ENCODE measurements around the gene TIGAR.

Gene TIGAR

DNA sequence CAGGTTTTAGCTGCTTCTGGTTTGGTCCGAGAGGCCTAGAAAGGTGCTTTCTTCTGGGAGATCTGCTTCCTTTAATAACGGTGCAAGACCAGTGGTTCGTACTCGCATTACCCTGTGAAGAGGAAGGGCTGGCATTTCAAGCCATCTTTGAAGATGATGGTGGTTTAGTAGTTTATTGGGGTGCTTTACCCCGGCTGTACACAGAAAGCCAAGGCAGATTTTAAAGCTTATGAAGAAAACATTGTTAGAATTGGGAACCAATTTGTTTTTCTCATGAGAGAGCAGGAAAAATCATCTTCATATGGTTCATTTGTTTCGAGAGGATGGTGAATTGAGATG, 43.8 kb upstream of the TIGAR start:
- no peak overlapping the region for H3K27ac ChIP-seq (ENCODE audit: low read depth, low read length, poor library complexity, severe bottlenecking)
- no peaks in the 10 kb centered on the region for H3K4me1 ChIP-seq (ENCODE audit: insufficient read depth, low read length, severe bottlenecking)
- H3K9me2 ChIP-seq (ENCODE audit: low read depth, low read length): no peaks in the 10 kb centered on the region
- H3K79me2 ChIP-seq (ENCODE audit: insufficient read depth, low read length): no peaks in the 10 kb centered on the region
- no peaks in the 10 kb centered on the region for H4K20me1 ChIP-seq (ENCODE audit: insufficient read depth, low read length)
- no peak overlapping the region for H3K4me3 ChIP-seq (ENCODE audit: low read depth, low read length, poor library complexity, severe bottlenecking)
- no peaks in the 10 kb centered on the region for H3K36me3 ChIP-seq (ENCODE audit: insufficient read depth, low read length)
- no peak overlapping the region for H2AFZ ChIP-seq (ENCODE audit: low read length)
- H3K27me3 ChIP-seq (ENCODE audit: insufficient read depth, low read length): peaks cover 7% of the 10 kb centered on the region; the same call in 1 of the 2 replicates
- H3K9me3 ChIP-seq (ENCODE audit: low read length): no peaks in the 10 kb centered on the region
- H3K4me2 ChIP-seq (ENCODE audit: low read length): no peak overlapping the region
- no peaks in the 10 kb centered on the region for H3F3A ChIP-seq (ENCODE audit: insufficient read depth, low read length)
- no peak overlapping the region for H3K9ac ChIP-seq (ENCODE audit: low read length)
- TF ChIP-seq, protein P1, sequence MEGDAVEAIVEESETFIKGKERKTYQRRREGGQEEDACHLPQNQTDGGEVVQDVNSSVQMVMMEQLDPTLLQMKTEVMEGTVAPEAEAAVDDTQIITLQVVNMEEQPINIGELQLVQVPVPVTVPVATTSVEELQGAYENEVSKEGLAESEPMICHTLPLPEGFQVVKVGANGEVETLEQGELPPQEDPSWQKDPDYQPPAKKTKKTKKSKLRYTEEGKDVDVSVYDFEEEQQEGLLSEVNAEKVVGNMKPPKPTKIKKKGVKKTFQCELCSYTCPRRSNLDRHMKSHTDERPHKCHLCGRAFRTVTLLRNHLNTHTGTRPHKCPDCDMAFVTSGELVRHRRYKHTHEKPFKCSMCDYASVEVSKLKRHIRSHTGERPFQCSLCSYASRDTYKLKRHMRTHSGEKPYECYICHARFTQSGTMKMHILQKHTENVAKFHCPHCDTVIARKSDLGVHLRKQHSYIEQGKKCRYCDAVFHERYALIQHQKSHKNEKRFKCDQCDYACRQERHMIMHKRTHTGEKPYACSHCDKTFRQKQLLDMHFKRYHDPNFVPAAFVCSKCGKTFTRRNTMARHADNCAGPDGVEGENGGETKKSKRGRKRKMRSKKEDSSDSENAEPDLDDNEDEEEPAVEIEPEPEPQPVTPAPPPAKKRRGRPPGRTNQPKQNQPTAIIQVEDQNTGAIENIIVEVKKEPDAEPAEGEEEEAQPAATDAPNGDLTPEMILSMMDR (IDR thresholded peaks at IDR 0.05; ENCODE audit: low read length): no peak
- no peak for TF ChIP-seq EZH2 (IDR thresholded peaks at IDR 0.05; ENCODE audit: borderline replicate concordance, low read length)

DNA sequence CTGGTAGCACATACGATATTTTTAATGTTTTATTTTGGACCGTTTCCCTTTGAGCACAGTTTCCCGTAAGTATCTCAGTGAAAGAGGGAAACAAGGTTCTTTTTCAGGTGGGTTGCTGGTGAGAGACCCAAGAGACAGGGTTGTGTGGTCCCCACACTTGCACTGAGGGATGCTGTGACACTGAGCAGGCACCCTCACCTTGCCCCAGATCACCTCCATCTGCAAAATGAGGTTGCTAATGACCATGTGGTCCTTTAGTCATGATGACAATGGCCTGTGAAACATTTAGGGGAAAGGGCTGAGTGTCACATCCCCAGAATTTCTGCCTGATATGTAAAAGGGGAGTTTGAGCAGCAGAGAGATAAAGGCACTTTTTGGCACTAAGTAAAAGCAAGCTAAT, 43.2 kb upstream of the TIGAR start:
- Histone ChIP-seq H2AFZ (ENCODE audit: low read length) (no peak overlapping the region), H4K20me1 (ENCODE audit: insufficient read depth, low read length) (no peaks in the 10 kb centered on the region), H3K27ac (ENCODE audit: low read depth, low read length, poor library complexity, severe bottlenecking) (no peak overlapping the region), H3K4me1 (ENCODE audit: insufficient read depth, low read length, severe bottlenecking) (no peaks in the 10 kb centered on the region), H3K79me2 (ENCODE audit: insufficient read depth, low read length) (no peaks in the 10 kb centered on the region), H3K9me2 (ENCODE audit: low read depth, low read length) (no peaks in the 10 kb centered on the region), H3K9ac (ENCODE audit: low read length) (no peak overlapping the region), H3K36me3 (ENCODE audit: insufficient read depth, low read length) (no peaks in the 10 kb centered on the region), H3K4me2 (ENCODE audit: low read length) (no peak overlapping the region), H3F3A (ENCODE audit: insufficient read depth, low read length) (no peaks in the 10 kb centered on the region), H3K9me3 (ENCODE audit: low read length) (no peaks in the 10 kb centered on the region), H3K4me3 (ENCODE audit: low read depth, low read length, poor library complexity, severe bottlenecking) (no peak overlapping the region), H3K27me3 (ENCODE audit: insufficient read depth, low read length) (peaks cover 4% of the 10 kb centered on the region; the same call in 1 of the 2 replicates)
- TF ChIP-seq, protein P1 (IDR thresholded peaks at IDR 0.05; ENCODE audit: low read length): no peak
- no peak for TF ChIP-seq EZH2 (IDR thresholded peaks at IDR 0.05; ENCODE audit: borderline replicate concordance, low read length)

DNA sequence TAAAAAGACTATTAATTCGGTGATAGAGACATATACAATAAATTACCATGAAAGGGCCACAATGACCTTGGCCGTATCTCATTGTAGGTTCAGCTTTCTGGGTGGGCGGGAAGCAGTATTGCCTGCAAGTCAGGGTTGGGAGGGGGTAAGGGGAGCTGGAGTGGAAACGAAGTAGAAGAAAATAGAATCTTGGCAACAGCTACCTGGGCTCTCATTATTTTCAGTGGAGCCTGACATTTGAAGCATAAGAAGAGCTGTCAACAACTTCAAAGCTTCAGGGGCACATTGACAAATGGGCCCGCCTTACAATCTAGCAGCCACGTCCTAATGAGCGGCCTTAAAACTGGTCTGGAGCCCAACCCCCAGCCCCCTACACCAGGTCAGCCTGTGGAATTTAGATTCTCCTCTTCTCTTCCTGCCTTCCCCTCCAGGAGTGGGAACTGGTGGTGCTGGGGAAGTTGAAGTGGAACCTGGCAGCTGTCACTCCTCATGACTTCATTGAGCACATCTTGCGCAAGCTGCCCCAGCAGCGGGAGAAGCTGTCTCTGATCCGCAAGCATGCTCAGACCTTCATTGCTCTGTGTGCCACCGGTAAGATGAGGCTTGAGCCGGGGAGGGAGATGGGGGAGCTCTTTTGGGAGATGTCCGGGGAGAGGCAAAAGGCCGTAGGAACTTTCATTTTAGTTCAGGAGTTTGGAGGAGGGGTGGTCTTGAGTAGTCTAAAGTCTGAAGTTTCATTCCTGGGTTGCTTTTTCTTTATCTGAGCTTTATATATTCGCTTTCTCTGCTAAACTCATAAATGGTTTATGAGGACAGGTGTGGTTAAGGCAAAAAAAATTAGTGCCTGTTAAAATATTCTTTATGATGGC, 42.5 kb upstream of the TIGAR start:
- no peaks in the 10 kb centered on the region for H3F3A ChIP-seq (ENCODE audit: insufficient read depth, low read length)
- no peak overlapping the region for H2AFZ ChIP-seq (ENCODE audit: low read length)
- no peaks in the 10 kb centered on the region for H3K79me2 ChIP-seq (ENCODE audit: insufficient read depth, low read length)
- no peaks in the 10 kb centered on the region for H4K20me1 ChIP-seq (ENCODE audit: insufficient read depth, low read length)
- no peaks in the 10 kb centered on the region for H3K9me3 ChIP-seq (ENCODE audit: low read length)
- no peaks in the 10 kb centered on the region for H3K36me3 ChIP-seq (ENCODE audit: insufficient read depth, low read length)
- no peak overlapping the region for H3K27ac ChIP-seq (ENCODE audit: low read depth, low read length, poor library complexity, severe bottlenecking)
- peaks cover 4% of the 10 kb centered on the region; the same call in 1 of the 2 replicates for H3K27me3 ChIP-seq (ENCODE audit: insufficient read depth, low read length)
- no peak overlapping the region for H3K9ac ChIP-seq (ENCODE audit: low read length)
- TF ChIP-seq EZH2 (IDR thresholded peaks at IDR 0.05; ENCODE audit: borderline replicate concordance, low read length): no peak
- TF ChIP-seq, protein P1 (IDR thresholded peaks at IDR 0.05; ENCODE audit: low read length): no peak
- no peak overlapping the region for H3K4me3 ChIP-seq (ENCODE audit: low read depth, low read length, poor library complexity, severe bottlenecking)
- H3K9me2 ChIP-seq (ENCODE audit: low read depth, low read length): no peaks in the 10 kb centered on the region
- H3K4me2 ChIP-seq (ENCODE audit: low read length): no peak overlapping the region
- no peaks in the 10 kb centered on the region for H3K4me1 ChIP-seq (ENCODE audit: insufficient read depth, low read length, severe bottlenecking)

Data from OCI-LY1 (cell line).